ENCODE results near the gene LRBA.

DNA sequence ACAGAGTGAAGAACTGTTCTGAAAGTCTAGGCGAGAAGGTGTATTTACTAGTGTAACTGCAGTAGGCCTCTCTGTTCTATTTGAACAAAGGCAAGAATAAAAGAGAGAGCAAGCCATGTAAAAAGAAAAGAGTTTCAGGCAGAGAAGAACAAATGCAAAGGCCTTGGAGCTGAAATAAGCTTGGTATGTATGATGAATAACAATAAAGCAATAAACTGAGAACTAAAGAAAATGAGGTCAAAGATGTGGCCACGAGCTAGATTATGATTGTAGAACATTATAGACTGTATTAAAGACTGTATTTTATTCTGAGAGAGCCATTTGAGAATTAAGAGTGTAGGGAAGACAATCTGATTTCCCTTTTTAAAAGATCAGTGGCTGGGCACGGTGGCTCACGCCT lies 160.5 kb downstream of the LRBA start:
- TF ChIP-seq, protein P1, sequence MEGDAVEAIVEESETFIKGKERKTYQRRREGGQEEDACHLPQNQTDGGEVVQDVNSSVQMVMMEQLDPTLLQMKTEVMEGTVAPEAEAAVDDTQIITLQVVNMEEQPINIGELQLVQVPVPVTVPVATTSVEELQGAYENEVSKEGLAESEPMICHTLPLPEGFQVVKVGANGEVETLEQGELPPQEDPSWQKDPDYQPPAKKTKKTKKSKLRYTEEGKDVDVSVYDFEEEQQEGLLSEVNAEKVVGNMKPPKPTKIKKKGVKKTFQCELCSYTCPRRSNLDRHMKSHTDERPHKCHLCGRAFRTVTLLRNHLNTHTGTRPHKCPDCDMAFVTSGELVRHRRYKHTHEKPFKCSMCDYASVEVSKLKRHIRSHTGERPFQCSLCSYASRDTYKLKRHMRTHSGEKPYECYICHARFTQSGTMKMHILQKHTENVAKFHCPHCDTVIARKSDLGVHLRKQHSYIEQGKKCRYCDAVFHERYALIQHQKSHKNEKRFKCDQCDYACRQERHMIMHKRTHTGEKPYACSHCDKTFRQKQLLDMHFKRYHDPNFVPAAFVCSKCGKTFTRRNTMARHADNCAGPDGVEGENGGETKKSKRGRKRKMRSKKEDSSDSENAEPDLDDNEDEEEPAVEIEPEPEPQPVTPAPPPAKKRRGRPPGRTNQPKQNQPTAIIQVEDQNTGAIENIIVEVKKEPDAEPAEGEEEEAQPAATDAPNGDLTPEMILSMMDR (IDR thresholded peaks at IDR 0.05; ENCODE audit: low read depth, low read length, missing input control), result no peak
- no peak for TF ChIP-seq TAF1 (conservative IDR thresholded peaks at IDR 0.05)
- no peak for TF ChIP-seq YY1 (IDR thresholded peaks at IDR 0.05)
- TF ChIP-seq, protein P2, sequence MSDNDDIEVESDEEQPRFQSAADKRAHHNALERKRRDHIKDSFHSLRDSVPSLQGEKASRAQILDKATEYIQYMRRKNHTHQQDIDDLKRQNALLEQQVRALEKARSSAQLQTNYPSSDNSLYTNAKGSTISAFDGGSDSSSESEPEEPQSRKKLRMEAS (IDR thresholded peaks at IDR 0.05), result no peak
- no peak for TF ChIP-seq RXRA (IDR thresholded peaks at IDR 0.05)
- no peak for TF ChIP-seq JUND (IDR thresholded peaks at IDR 0.05)
- TF ChIP-seq RAD21 (IDR thresholded peaks at IDR 0.05), result no peak
- TF ChIP-seq EGR1 (IDR thresholded peaks at IDR 0.05; ENCODE audit: low read depth in 2 of 2), result no peak
- TF ChIP-seq REST (IDR thresholded peaks at IDR 0.05), result no peak
- TF ChIP-seq SP1 (IDR thresholded peaks at IDR 0.05), result no peak
- no peak for TF ChIP-seq ATF3 (IDR thresholded peaks at IDR 0.05)
- TF ChIP-seq GABPA (IDR thresholded peaks at IDR 0.05 in 1 of 2, conservative IDR thresholded peaks at IDR 0.05 in 1 of 2), result no peak
- no peak for TF ChIP-seq NR2F2 (IDR thresholded peaks at IDR 0.05)

Measured in liver (tissue), 3 donors.